Endometrium (tissue), 2 donors: ENCODE results near the gene THSD4.

Experiments
- FAIRE-seq: peaks from 2 replicates; lab custom pipeline; 2012; peaks lifted over from hg19 to GRCh38; lab: Jason Lieb, UNC
- donor health status: control.
- donor health status: control.

Gene THSD4

DNA sequence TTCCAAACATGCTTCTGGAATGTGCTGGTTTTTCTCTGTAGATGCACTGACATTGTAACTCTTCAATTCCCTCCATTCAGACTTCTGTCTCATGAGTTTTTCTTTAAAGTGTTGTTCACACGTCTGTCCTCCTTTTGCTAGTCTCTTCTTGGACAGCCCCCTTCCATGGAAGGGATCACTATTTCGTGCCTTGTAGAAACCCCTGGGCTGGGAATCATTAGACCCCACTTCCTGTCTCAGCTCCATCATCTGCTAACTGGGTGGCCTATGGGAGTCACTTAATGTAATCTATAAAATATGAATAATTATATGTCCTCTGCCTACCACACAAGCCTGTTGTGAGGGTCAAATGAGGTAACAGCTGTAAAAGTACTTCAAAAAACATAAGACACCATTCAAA, 110.6 kb downstream of the THSD4 start:
- FAIRE-seq, result no peak

GRCh38 chr15:71226536-71227455, 111.5 kb downstream of the THSD4 start:
- FAIRE-seq, result no peak

DNA sequence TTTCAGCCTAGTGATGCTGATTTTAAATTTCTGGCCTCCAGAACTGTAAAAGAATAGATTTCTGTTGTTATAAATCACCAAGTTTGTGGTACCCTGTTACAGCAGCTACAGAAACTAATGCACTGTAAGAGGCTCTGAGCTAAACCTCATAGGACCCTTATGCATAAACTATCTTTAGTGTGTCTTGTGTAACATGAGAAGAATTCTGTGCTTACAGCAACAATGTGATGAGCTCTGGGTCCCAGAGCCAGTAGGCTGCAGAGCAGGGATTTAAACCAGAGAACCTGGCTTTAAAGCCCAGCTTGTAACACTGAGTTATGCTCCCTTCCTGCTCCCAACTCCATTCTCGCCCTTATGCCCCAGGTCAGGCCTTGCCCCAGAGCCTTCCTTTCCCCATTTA, 113.1 kb downstream of the THSD4 start:
- no peak for FAIRE-seq

DNA sequence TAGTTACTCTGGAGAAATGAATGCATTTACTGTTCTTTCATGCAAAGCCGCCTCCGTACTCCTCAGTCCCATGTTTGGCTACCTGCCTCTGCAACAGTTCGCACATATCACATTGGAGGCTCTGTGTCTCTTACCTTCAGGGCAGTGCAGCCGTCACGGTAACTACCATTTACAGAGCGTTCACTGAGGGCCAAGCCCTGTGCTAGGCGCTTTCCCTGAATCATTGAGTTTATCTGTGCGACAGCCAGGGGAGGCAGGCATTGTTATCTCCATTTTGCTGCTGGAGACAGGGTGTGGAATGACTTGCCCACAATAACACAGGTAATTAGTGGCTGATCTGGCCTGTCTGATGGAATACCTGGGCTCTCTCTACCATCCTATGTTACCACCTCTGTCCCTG, 115.0 kb downstream of the THSD4 start:
- no peak for FAIRE-seq

DNA sequence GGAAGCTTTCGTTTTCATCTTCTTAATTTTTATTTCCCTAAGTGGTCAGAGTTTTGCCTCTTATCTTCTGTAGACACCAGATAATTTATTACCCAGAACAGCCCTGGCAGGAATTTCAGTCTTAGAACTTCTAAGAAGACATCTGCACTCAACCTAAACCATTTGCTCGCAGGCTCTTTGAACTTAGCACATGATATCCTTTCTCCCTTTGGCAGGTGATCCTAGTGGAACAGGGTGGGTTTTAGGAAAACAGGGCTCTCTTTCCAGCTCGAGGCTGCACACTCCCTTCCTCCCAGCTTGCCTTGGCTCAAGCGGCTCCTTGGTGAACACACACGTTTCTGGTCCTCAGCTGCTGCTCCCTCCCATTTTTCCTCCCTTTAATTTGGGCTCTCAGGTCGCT, 116.5 kb downstream of the THSD4 start:
- no peak for FAIRE-seq

DNA sequence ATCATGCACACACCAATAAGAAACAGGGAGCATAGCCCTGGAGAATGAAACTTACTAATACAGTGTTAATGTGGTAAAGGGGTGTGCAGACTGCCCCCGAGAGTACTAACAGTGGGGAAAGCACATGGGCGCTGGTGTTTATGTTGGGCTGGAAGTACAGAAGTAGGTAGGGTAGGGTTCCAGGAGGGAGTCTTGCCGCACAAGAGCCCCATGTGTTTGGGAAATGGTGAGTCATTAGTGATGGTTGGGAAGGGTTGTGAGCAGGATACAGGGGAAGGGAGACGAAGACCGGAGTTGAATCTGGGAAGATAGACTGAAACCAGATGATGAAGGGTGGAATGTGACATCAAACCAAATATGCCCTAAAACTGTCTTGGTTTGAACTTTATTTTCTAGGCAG, 117.1 kb downstream of the THSD4 start:
- FAIRE-seq, result no peak

DNA sequence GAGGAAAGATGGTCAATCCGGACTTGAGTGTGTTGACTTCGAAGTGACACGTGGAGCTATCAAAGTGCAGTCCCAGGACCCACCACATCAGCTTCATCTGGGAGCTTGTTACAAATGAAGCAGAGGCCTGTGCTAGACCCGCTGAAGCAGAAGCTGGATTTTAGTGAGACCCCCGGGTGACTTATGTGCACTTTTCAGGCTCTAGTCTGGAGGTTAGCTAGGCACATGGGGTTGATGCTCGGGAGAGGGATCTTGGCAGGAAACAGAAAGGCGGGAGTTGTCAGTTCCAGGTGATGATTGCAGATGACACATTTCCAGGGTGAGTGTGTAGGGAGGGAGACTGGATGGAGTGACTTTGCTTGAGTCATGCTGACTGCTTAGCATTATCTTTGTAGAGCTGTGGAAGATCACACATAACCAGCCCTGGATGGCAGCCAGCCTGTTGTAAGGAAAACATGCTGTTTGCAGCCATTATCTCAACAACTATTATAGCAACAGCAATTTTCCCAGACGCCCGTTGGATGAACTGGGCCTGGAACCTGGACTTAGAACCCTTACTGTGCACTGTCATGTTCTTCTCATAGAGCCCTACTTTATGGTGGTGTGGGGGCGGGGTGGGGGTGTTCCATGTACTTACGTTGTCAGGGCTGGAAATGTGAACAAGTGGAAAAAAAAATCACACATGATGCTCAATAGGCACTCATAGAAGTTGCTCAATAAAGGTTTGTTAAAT, 122.4 kb downstream of the THSD4 start:
- FAIRE-seq, result no peak

DNA sequence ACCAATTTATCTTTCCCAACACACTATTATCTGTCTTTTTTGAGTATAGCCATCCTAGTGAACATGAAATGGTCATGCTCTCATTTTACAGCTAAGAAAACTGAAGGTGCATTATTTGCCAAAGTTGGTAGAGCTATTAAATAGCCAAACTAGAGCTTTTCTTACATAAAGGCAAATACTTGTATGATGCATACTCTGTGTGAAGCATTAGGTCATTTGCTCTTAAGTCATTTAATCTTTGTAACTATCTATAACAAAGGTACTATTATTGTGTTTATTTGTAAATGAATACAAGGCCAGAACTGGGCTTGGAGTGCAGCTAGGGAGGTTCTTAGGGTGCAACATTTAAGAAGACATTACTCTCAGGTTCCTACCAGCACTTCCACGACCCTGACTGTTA, 123.7 kb downstream of the THSD4 start:
- no peak for FAIRE-seq

DNA sequence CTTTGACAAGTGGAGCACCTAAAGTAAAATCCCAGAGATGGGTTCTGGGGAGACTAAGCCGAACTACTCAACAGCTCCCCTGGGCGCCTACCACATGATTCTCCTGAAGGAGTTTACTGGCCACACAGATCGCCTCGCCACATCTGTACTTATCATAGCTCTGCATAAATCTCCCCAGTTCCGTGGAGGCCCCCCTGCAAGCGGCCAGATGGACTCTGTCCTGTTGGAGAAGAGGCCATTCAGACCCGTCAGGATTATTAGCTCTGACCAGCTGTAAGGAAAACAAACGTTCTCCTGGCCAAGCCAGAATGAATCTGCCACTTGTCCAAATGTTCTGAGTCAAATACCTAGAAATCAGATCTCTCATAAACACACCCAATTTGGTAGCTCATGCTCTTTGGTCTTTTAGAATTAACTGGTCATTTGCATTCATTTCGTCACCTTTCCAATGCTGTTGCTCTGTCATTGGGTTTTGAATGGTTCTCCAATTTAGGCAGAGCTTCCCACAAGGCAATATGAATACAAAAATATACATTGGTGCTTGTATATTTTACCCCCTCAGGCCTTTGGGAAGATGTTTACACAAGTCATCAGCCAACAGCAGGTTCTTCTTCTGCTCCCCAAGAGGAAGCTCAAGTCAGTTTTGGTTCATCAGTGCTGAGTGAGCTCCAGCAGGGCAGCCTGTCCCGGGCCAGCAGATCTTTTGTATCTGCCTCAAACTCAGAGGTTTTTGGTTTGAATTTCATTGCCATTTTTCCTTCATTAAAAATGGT, 124.5 kb downstream of the THSD4 start:
- no peak for FAIRE-seq

DNA sequence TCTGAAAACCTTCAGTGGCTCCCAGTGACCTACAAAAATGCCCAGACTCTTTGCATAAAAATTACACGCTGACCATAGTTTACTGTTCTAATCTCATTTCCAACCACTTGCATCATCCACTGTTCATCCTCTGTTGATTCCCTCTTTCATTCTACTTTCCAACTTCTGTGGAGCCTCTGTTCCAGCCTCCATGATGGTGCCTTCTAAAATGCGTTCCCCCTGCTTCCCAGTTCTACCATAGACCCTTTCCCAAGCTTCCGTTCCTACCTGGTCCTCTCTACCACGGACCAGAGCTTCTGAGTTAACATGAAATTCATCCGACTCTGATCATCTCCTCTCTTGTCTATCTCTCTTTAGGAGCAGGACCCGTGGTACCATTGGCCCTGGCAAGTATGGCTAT, 127.0 kb downstream of the THSD4 start:
- no peak for FAIRE-seq

GRCh38 chr15:71244250-71244649, 129.0 kb downstream of the THSD4 start:
- FAIRE-seq, result no peak

DNA sequence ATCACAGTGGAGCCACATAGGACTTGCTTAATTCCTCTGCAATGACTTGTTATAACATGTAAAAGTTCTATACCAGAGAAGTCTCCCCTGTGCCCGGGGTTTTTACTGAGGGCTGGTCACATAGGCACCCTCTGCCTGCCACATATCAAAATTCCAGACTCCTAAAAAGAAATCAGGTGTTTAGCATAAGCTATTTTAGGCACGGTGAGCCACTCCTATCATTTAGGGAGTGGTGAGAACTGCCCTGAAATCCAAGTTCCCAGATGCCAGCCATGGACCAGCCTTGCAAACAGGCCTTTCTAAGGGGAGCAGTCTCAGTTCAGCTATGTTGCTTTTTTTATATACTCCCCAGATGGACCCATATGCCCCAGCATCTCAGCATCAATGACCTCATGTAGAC, 130.3 kb downstream of the THSD4 start:
- FAIRE-seq, result no peak

- FAIRE-seq, result no peak
These were observed 133.1 kb downstream of the THSD4 start for GRCh38 chr15:71248386-71248785.

GRCh38 chr15:71249986-71250385, 134.7 kb downstream of the THSD4 start:
- no peak for FAIRE-seq

DNA sequence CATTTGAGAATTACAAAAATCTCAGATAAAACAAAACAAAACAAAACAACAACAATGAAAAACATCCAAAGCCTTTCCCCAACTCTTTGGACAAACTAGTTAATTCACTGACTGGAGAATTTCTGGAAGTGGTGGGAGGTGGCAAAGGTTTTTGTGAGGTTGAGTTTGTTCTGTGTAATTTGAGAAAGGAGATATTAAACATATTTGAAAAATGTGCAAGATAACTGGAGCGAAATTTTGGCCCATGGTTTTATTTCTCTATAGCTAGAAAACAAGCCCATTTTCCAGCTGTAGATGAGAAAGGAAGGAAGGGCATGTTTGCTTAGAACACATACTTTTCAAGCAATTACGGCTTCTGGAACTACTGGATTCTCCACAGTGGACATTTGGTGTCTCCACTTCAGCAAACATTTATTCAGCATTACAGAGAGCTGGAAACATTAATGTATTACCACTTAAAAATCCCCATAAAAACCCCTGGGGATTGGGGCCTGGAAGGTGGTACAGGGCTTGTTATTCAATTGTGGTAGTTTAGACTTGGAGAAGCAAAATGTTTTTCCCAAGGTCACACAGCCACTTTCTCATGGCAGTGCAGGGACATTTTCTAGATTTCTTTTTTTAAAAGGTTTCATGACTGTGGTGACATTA, 135.8 kb downstream of the THSD4 start:
- FAIRE-seq, result peak; percentile 92

GRCh38 chr15:71251584-71252043, 136.3 kb downstream of the THSD4 start:
- FAIRE-seq, result no peak

DNA sequence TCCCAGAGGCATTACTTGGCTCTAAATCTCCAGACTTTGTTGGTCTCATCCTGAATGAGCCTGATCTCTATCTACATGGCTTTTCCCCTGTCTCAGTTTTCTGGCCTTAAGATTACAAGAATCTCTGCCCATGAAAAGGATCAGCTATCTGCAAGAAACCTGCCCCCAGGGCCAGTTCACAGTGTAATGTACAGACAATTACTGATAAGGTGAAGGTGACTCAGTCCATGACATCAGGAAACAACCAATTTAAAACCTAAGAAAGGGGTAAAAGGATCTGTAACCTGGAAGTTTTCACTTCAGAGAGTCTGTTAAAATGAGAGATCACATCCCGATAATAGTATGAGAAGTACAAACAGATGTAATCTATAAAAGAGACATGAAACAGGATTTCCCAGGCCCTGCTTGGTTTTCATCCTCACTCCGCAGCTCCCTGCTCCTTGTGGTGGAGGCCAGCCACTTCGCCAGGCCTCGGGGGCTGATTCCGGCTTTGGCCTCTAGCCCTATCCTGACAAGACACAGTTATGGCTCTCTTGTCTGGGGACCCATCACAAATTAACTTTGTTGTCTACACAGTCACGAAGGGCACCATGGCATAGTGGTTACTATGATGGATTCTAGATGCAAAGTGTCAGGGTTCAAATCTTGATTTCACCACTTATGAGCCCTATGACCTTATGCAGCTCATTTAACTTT, 136.9 kb downstream of the THSD4 start:
- peak; percentile 50 for FAIRE-seq

DNA sequence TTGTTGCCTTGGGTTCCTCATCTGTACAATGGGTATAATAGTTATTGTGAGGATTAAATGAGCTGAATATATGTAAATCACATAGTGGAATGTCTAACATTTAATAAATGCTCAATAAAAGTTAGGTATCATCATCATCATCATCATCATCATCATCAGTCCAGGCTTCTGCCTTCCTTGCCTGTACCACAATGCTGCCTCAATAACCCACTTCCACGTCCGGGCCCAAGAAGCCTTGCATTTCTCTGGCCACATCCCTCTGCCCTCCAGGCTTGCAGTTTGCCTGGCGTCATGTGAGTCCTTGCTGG, 137.4 kb downstream of the THSD4 start:
- no peak for FAIRE-seq

- no peak for FAIRE-seq
These were observed 139.2 kb downstream of the THSD4 start for GRCh38 chr15:71254491-71254890.

- FAIRE-seq, result no peak
These were observed 141.8 kb downstream of the THSD4 start for GRCh38 chr15:71256934-71257664.

DNA sequence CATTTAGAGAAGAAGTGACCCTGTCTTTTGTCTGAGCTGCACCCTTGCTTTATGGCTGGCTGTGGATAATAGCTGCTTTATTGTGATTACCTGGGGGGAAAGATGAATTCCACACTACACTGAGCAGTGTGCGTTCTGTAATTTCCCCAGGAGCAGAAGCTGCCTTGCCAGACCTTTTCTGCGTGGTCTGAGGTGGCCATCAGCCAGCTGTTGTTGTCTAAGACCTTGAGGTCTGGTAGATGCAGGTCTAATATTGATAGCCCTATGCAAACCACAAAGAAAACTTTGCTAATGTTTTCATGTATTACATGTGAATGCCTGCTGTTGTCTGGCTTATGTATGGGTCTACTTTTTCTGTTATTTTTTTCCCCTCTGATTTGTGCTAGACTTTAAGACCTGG, 144.6 kb downstream of the THSD4 start:
- FAIRE-seq, result no peak
